Breast epithelium (tissue), 4 donors: ENCODE results near the gene FGGY. TPM values are rescaled to one million over a fixed set of nuclear protein-coding genes. Genes with fewer than 3 reads are reported as not detected.
A peak's percentile ranks its signal among the peaks of the same experiment; 100 is the strongest.

Experiments
- DNase-seq, 2 donors: peaks; one replicate each; pipeline ENCODE4 v3.0.0-alpha.2; 2019; ENCODE audit warnings: low spot score in 2 of 2
- H3K27ac ChIP-seq, 2 donors: fragments of 200-600 bp; sonication (generic) in 1 of 2; one replicate each; pipeline ENCODE4 v1.5.1; 2016 to 2019; ENCODE audit warnings: mild to moderate bottlenecking in 1 of 2
- H3K27me3 ChIP-seq, 2 donors: fragments of 200-600 bp; sonication (generic) in 1 of 2; one replicate each; pipeline versions ENCODE4 v1.5.1 to v1.6.0; 2017 to 2019; ENCODE audit warnings: control low read depth in 1 of 2, mild to moderate bottlenecking in 1 of 2
- H3K36me3 ChIP-seq: fragments of 200-600 bp; one replicate; pipeline ENCODE4 v1.5.1; 2019
- H3K4me1 ChIP-seq, 2 donors: fragments of 200-600 bp; sonication (generic); one replicate each; pipeline ENCODE4 v1.5.1; 2016 to 2019; ENCODE audit warnings: control low read depth in 1 of 2
- H3K4me3 ChIP-seq, 3 donors: fragments of 200-600 bp; sonication (generic); 1 replicate in 2 of 3; 2 replicates in 1 of 3; pipeline ENCODE4 v1.5.1; 2016 to 2019; ENCODE audit warnings: mild to moderate bottlenecking in 3 of 3, moderate library complexity in 2 of 3
- H3K9me3 ChIP-seq, 2 donors: fragments of 200-600 bp; sonication (generic) in 1 of 2; one replicate each; pipeline ENCODE4 v1.5.1; 2016 to 2019; ENCODE audit warnings: control low read depth in 1 of 2
- CTCF ChIP-seq, 3 donors: fragments of 450-650 bp; IDR thresholded peaks; one replicate each; pipeline ENCODE4 v1.5.1; 2016 to 2017; ENCODE audit warnings: antibody characterized with exemption in 3 of 3, mild to moderate bottlenecking in 3 of 3, moderate library complexity in 3 of 3
- POLR2A ChIP-seq: fragments of 450-650 bp; IDR thresholded peaks from one replicate; pipeline ENCODE4 v1.6.1; 2016; ENCODE audit warnings: antibody characterized with exemption, mild to moderate bottlenecking, moderate library complexity
- POLR2AphosphoS5 ChIP-seq, 3 donors: sonication (generic); formaldehyde crosslinking; IDR thresholded peaks; one replicate each; pipeline ENCODE4 v1.6.1; 2017; ENCODE audit warnings: antibody characterized with exemption in 3 of 3
- intact Hi-C: fragments of 100-400 bp; cut with DNase I; formaldehyde crosslinking; loops from one replicate; pipeline ENCODE4 v1.15.1; 2023; ENCODE audit warnings: low total_unique reads
- total RNA-seq, 3 donors: library from RNA; depleted of rRNA; stranded (reverse); fragments of >200 nt; gene quantifications; one replicate each; pipeline ENCODE4 v1.1.0, GENCODE V29; 2016

FGGY gene
- total RNA-seq, 3 donors from 2014 or later, result 16.2 to 50.3 (median 29.2) TPM

GRCh38 chr1:59592924-59593323, 296.0 kb downstream of the FGGY start:
- TF ChIP-seq POLR2AphosphoS5 (IDR thresholded peaks at IDR 0.05) (no peak), CTCF (IDR thresholded peaks at IDR 0.05) (no peak), POLR2A (no peak)
- H3K9me3 ChIP-seq, result no peaks in the 10 kb centered on the region
- DNase-seq, result no peak
- H3K4me1 ChIP-seq, result no peaks in the 10 kb centered on the region
- H3K36me3 ChIP-seq, result no peaks in the 10 kb centered on the region
- no peaks in the 10 kb centered on the region for H3K27me3 ChIP-seq
- intact Hi-C loops, result no loop called here
- no peak overlapping the region for H3K4me3 ChIP-seq
- no peak overlapping the region for H3K27ac ChIP-seq

DNA sequence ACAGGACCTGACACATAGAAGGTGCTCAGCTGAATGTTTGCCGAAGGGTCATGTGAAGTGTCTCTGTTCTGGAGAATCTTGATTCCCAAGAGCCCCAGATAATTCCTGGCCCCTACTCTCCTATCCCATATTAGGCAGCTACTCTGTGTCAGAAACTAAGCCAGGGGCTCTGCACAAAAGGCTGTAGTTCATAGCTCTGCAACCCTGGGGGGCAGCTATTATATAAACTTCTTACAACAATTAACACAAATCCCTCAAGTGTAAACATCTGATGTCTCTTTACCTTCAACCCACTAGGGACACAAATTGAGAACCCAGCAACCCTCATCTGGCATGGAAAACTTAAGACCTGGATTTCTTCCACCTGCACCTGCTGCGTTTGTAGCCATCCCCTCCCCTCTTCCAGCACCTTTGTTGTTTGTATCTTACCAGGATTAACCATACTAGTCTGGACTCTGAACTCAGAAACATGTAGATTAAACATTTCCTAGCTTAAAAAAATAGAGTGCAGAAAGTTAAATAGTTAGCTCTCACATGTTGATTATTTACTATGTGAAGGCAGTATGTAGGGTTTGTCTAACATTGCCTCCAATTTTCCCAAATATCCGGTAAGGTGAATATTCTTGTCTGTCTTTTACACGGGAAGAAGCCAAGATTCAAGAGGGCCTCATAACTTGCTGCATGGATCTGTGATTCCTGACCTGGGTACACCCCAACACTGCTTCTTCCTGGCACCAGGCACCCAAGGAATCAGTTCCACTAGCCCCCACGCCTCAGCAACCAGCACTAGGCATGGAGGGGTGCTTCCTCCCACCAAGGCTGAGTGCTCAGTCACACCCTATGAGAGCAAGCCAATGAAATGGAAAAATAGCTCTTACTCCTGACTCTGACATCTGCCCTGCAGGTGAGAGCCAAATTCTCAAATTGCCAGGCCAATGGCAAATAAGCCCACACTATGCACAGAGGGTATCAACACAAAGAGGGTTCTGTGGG, 297.2 kb downstream of the FGGY start:
- TF ChIP-seq CTCF (IDR thresholded peaks at IDR 0.05) (no peak), POLR2AphosphoS5 (IDR thresholded peaks at IDR 0.05) (no peak), POLR2A (no peak)
- intact Hi-C loops, result no loop called here
- H3K4me1 ChIP-seq, result no peaks in the 10 kb centered on the region
- no peak for DNase-seq
- no peaks in the 10 kb centered on the region for H3K36me3 ChIP-seq
- no peaks in the 10 kb centered on the region for H3K9me3 ChIP-seq
- H3K27ac ChIP-seq, result peak overlapping the region; percentile 61 to 80
- H3K4me3 ChIP-seq, result no peak overlapping the region
- H3K27me3 ChIP-seq, result no peaks in the 10 kb centered on the region

GRCh38 chr1:59595774-59596173, 298.9 kb downstream of the FGGY start:
- Histone ChIP-seq H3K4me1 (no peaks in the 10 kb centered on the region), H3K4me3 (no peak overlapping the region), H3K27ac (peak overlapping the region; percentile 59 to 80), H3K36me3 (no peaks in the 10 kb centered on the region), H3K27me3 (no peaks in the 10 kb centered on the region), H3K9me3 (no peaks in the 10 kb centered on the region)
- DNase-seq, result no peak
- intact Hi-C loops, result no loop called here
- no peak for TF ChIP-seq POLR2AphosphoS5 (IDR thresholded peaks at IDR 0.05)
- TF ChIP-seq CTCF (IDR thresholded peaks at IDR 0.05), result no peak
- TF ChIP-seq POLR2A, result no peak

DNA sequence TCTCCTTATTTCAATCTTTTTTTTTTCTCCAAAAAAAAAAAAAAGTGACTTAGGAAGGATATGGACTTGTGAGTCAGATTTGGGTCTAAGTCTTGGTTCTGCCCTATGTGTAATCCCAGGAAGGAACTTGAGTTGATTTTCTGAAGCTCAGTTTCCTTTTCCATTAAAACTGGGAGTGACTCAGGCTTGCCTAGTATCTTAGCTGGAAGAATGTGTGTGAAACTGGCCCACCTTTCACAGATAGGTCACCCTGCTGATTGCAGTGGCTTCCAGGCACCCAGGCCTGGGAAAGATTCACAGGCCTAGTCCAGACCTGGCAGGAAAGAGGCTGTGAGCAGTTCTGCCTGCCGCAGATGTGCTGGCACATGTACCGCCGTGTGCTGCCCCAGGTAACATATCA, 299.5 kb downstream of the FGGY start:
- peak in 1 of 2 donors; percentile 53 for DNase-seq
- intact Hi-C loops, result no loop called here
- Histone ChIP-seq H3K27me3 (no peaks in the 10 kb centered on the region), H3K4me1 (no peaks in the 10 kb centered on the region), H3K27ac (peak overlapping the region; percentile 80), H3K36me3 (no peaks in the 10 kb centered on the region), H3K4me3 (no peak overlapping the region), H3K9me3 (no peaks in the 10 kb centered on the region)
- TF ChIP-seq POLR2AphosphoS5 (IDR thresholded peaks at IDR 0.05) (no peak), CTCF (IDR thresholded peaks at IDR 0.05) (no peak), POLR2A (no peak)

GRCh38 chr1:59596956-59597355, 300.1 kb downstream of the FGGY start:
- Histone ChIP-seq H3K27ac (peak overlapping the region; percentile 80), H3K4me3 (no peak overlapping the region), H3K36me3 (no peaks in the 10 kb centered on the region), H3K4me1 (no peaks in the 10 kb centered on the region), H3K27me3 (no peaks in the 10 kb centered on the region), H3K9me3 (no peaks in the 10 kb centered on the region)
- no peak for TF ChIP-seq POLR2AphosphoS5 (IDR thresholded peaks at IDR 0.05)
- TF ChIP-seq CTCF (IDR thresholded peaks at IDR 0.05), result no peak
- no peak for TF ChIP-seq POLR2A
- no peak for DNase-seq
- intact Hi-C loops, result no loop called here
